Mucosa of rectum (tissue), 2 donors: ENCODE data around the gene STAT6.

Experiments
- H3K27ac ChIP-seq, 2 donors: one replicate each; pipeline ENCODE4 v1.7.0; 2013; ENCODE audit warnings: inconsistent platforms in 2 of 2, low read depth in 2 of 2, low read length in 2 of 2
- H3K27me3 ChIP-seq, 2 donors: one replicate each; pipeline ENCODE4 v1.7.0; 2013; ENCODE audit warnings: low read length in 2 of 2; ENCODE audit not compliant: control insufficient read depth in 2 of 2, insufficient read depth in 2 of 2
- H3K36me3 ChIP-seq, 2 donors: one replicate each; pipeline ENCODE4 v1.7.0; 2013; ENCODE audit warnings: low read length in 2 of 2; ENCODE audit not compliant: control insufficient read depth in 2 of 2, insufficient read depth in 2 of 2
- H3K4me1 ChIP-seq, 2 donors: one replicate each; pipeline ENCODE4 v1.7.0; 2013; ENCODE audit warnings: low read length in 2 of 2, mild to moderate bottlenecking in 1 of 2; ENCODE audit not compliant: control insufficient read depth in 2 of 2, insufficient read depth in 2 of 2
- H3K4me3 ChIP-seq, 2 donors: one replicate each; pipeline ENCODE4 v1.7.0; 2013; ENCODE audit warnings: low read length in 2 of 2
- H3K9ac ChIP-seq, 2 donors: one replicate each; pipeline ENCODE4 v1.7.0; 2013; ENCODE audit warnings: low read length in 2 of 2, low read depth in 1 of 2, mild to moderate bottlenecking in 1 of 2
- H3K9me3 ChIP-seq, 2 donors: one replicate each; pipeline ENCODE4 v1.7.0; 2013; ENCODE audit warnings: low read length in 2 of 2; ENCODE audit not compliant: control insufficient read depth in 2 of 2
- donor health status: healthy.
- donor health status: Normal muscosa, but diverticular disease.

Gene STAT6

DNA sequence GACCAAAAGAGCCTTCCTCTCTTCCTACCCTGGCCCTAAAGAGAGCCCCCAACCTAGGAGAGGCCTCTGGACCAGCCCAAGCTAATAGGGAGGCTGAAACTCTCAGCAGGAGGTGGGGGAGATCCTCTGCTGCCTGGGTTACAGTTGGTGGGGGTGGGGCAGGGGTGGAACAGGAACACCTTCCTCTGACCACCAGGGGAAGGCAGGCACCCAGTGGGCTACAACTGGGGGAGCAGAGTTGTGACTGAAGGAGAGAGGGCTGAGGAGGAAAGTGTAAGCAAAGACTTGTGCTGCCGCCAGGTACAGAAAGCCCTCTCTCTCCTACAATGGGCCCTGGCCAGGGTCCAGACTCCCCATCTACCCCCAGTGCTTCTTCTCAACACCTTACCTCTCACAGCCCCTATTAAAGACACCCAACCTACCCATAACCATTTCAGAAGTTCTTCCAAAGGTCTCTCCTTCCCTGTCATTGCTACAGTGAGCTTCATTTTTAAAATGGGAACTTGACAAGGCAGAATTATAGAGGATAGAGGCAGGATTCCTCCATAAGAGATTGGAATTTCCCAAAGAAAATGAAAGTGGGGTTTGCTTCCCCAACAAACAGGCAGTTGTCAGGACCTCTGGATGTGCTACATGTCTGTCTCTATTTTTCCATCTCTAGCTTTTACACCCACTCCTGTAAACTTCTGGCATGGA, 62.6 kb downstream of the STAT6 start:
- Histone ChIP-seq H3K27ac (peak overlapping the region; percentile 78 to 86), H3K4me1 (peaks cover 29 to 40% of the 10 kb centered on the region in 2 donors), H3K36me3 (peaks cover 12 to 17% of the 10 kb centered on the region in 2 donors), H3K9ac (peak overlapping the region; percentile 34 to 77), H3K27me3 (no peaks in the 10 kb centered on the region), H3K9me3 (no peaks in the 10 kb centered on the region), H3K4me3 (peak overlapping the region; percentile 83 to 84)

DNA sequence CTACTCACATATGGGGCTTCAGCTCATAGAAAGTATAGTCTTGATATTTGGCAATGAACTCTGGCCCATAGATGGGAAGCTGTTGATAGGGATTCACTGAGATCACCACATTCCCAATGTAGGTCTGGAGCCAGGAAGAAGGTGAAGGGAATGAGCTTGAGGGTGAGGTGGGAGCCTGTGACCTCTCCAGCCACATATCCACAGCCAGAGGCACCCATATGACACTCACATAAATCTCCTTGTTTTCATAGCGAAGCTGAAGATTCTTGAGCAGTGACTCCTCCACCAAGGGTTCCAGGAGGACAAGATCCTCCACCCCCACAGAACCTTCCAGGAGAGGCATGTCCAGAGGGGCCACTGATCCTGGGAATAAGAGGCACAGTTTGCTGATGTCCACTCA, 63.2 kb downstream of the STAT6 start:
- no peaks in the 10 kb centered on the region for H3K27me3 ChIP-seq
- H3K4me1 ChIP-seq: peaks cover 29 to 40% of the 10 kb centered on the region in 2 donors
- H3K9me3 ChIP-seq: no peaks in the 10 kb centered on the region
- H3K36me3 ChIP-seq: peaks cover 18 to 23% of the 10 kb centered on the region in 2 donors
- peak overlapping the region; percentile 83 to 84 for H3K4me3 ChIP-seq
- peak overlapping the region; percentile 78 to 86 for H3K27ac ChIP-seq
- peak overlapping the region; percentile 34 to 77 for H3K9ac ChIP-seq

DNA sequence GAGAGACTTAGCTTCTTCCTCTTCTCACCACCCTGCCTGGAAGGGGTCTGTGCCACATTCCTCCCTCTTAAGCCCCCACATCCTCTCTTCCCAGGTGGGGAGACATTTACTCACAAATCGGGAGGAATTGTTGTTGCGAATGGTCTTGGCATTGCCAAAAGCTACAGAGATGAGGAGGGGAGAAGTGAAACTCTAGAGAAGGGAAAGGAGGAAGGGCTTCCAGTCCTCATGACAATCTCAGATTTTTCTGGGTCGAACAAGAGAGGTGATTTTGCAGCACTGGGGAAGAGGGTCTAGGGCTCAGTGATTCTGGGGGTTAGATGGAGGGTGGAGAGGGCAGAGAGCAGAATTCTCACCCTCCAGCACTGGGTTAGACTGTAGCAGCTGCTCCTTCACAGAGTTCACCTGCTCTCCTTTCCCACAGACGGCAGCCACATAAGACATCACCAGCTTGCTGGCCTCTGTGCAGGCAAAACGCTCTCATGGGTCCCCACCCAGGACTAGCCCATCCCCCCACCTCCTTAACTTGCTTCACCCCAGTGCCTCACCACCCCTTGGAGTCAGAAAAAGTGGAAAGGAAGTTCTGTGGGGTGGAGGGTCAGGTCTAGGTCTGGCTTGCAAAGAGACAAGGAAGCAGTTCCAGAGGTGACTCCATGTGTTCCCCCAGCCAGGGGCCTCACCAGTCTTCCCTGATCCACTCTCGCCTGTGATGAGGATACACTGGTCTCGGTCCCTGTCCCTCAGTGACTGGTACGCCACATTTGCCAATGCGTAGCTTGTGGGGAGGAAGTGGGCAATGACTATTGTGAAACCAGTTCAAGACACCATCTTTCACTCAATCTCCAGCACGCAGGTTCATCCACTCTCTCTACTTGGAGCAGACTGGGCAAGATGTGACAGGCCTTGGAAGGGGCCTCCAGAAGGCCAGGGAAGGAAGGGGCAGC, 63.9 kb downstream of the STAT6 start:
- peaks cover 29 to 40% of the 10 kb centered on the region in 2 donors for H3K4me1 ChIP-seq
- no peaks in the 10 kb centered on the region for H3K9me3 ChIP-seq
- H3K4me3 ChIP-seq: peak overlapping the region; percentile 6 to 26
- peaks cover 24 to 29% of the 10 kb centered on the region in 2 donors for H3K36me3 ChIP-seq
- H3K9ac ChIP-seq: no peak overlapping the region
- no peaks in the 10 kb centered on the region for H3K27me3 ChIP-seq
- H3K27ac ChIP-seq: no peak overlapping the region

DNA sequence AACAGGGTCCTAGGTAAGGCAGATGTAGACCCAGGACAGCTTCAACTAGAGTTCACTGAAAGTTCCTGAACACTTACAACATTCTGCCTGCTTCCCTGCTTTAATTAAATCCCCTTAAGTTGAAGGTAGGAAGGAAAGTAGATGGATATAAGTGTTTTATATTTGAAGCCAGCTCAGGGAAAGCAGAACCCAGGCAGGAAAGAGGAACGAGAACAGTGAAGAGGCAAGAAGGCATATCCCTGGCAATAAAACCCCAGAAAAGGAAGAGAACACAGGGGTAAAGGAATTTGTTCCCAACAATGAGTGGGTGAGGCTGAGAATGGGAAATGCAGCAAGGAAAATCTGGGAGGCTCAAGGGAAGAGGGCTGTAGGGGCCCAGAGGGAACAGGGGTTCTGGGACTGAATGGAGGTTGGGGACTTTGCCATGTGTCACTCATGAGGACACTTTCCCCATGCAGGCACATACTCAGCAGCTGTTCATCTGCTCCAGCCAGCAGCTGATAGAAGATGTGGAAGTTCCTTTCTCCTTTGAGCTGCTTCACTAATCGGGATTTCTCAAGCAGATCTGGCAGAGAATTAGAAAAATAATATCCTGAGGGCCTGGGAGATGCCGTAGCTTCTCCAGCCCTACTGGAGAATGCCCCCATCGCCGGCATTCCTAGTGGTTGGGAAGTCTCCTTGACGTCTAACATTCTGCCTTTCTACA, 64.9 kb downstream of the STAT6 start:
- Histone ChIP-seq H3K9me3 (no peaks in the 10 kb centered on the region), H3K4me1 (peaks cover 25 to 40% of the 10 kb centered on the region in 2 donors), H3K27me3 (no peaks in the 10 kb centered on the region), H3K27ac (no peak overlapping the region), H3K9ac (no peak overlapping the region), H3K4me3 (no peak overlapping the region), H3K36me3 (peaks cover 30 to 36% of the 10 kb centered on the region in 2 donors)
